ENCODE data around the gene KIF13A.

- TF ChIP-seq POLR2A (IDR thresholded peaks at IDR 0.05; ENCODE audit: low read depth, low read length) (no peak), TAF1 (IDR thresholded peaks at IDR 0.05; ENCODE audit: borderline replicate concordance, low read depth, low read length) (no peak)
Measured at GRCh38 chr6:17900011-17900410, 87.4 kb downstream of the KIF13A start.

Data from GM12892 (cell line).